Endodermal cell (in vitro differentiated cells): ENCODE results near the gene PPM1G. TPM values are rescaled to one million over a fixed set of nuclear protein-coding genes. Genes with fewer than 3 reads are reported as not detected.
A peak's percentile ranks its signal among the peaks of the same experiment; 100 is the strongest.

Experiments used
- DNase-seq: peaks from one replicate; pipeline ENCODE4 v3.0.0-alpha.2; 2017
- H3K27ac ChIP-seq: 2 replicates; pipeline ENCODE4 v1.5.1; 2013; ENCODE audit warnings: mild to moderate bottlenecking, low read depth, low read length, moderate library complexity
- H3K27me3 ChIP-seq: 2 replicates; pipeline ENCODE4 v1.6.1; 2013; ENCODE audit warnings: mild to moderate bottlenecking, low read length, moderate library complexity; ENCODE audit not compliant: insufficient read depth, control insufficient read depth, poor library complexity, severe bottlenecking
- H3K36me3 ChIP-seq: 2 replicates; pipeline ENCODE4 v1.7.0; 2013; ENCODE audit warnings: mild to moderate bottlenecking, low read length, moderate library complexity; ENCODE audit not compliant: control insufficient read depth, insufficient read depth
- H3K4me1 ChIP-seq: one replicate; pipeline ENCODE4 v1.7.0; 2013; ENCODE audit warnings: low read length; ENCODE audit not compliant: control insufficient read depth, insufficient read depth
- H3K4me3 ChIP-seq: 2 replicates; pipeline ENCODE4 v1.5.1; 2013; ENCODE audit warnings: mild to moderate bottlenecking, low read length, moderate library complexity
- H3K9ac ChIP-seq: 2 replicates; pipeline ENCODE4 v1.6.1; 2013; ENCODE audit warnings: mild to moderate bottlenecking, low read length, moderate library complexity; ENCODE audit not compliant: poor library complexity, severe bottlenecking; ENCODE audit errors: extremely low read depth
- H3K9me3 ChIP-seq: 2 replicates; pipeline ENCODE4 v1.6.1; 2013; ENCODE audit warnings: mild to moderate bottlenecking, low read length, moderate library complexity; ENCODE audit not compliant: control insufficient read depth
- H3K27ac Mint-ChIP-seq: 2 replicates; pipeline ENCODE4 v1.8.0; 2020; ENCODE audit warnings: mixed read lengths
- H3K27me3 Mint-ChIP-seq: 2 replicates; pipeline ENCODE4 v1.8.0; 2021; ENCODE audit warnings: mild to moderate bottlenecking, mixed read lengths; ENCODE audit not compliant: insufficient read depth
- H3K36me3 Mint-ChIP-seq: 2 replicates; pipeline ENCODE4 v1.8.0; 2020; ENCODE audit warnings: low read depth, mixed read lengths
- H3K4me1 Mint-ChIP-seq: 2 replicates; pipeline ENCODE4 v1.8.0; 2020; ENCODE audit warnings: mixed read lengths
- H3K4me3 Mint-ChIP-seq: 2 replicates; pipeline ENCODE4 v1.8.0; 2020; ENCODE audit warnings: mild to moderate bottlenecking, moderate library complexity, mixed read lengths
- H3K9me3 Mint-ChIP-seq: 2 replicates; pipeline ENCODE4 v1.8.0; 2020; ENCODE audit warnings: mild to moderate bottlenecking, mixed read lengths
- CTCF ChIP-seq: fragments of 200-600 bp; sonication (generic); conservative IDR thresholded peaks from 2 replicates; pipeline ENCODE4 v1.5.0; 2021; ENCODE audit warnings: antibody characterized with exemption, mild to moderate bottlenecking
- WGBS, 2 experiments: methylation state at CpG; one replicate each; pipeline versions ENCODE4 v1.1.5 to v1.1.7; 2013; ENCODE audit warnings: missing lambda C conversion rate in 2 of 2, mixed read lengths in 1 of 2; ENCODE audit not compliant: insufficient coverage in 1 of 2, insufficient read length in 1 of 2; 5-methylcytosine and 5-hydroxymethylcytosine counted together
- total RNA-seq, 2 donors: library from RNA; stranded (reverse); fragmentation: NEBNext Ultra II Directional in 1 of 2; extraction: Animal tissue kit (Norgen Biotek cat#: 25700) in 1 of 2; gene quantifications; 2 replicates in 1 of 2; 3 replicates in 1 of 2; pipeline ENCODE4 v1.2.1, GENCODE V29; 2021

Gene PPM1G
- total RNA-seq, 2 donors from 2014 or later = 124 to 125 TPM

GRCh38 chr2:27445155-27445554 is 35.8 kb upstream of the PPM1G start:
- no peak overlapping the region for H3K9ac ChIP-seq
- H3K4me1 Mint-ChIP-seq = peaks cover 12% of the 10 kb centered on the region
- H3K36me3 Mint-ChIP-seq = peaks cover 69% of the 10 kb centered on the region
- no peak for DNase-seq
- H3K9me3 Mint-ChIP-seq = no peaks in the 10 kb centered on the region
- WGBS, 2 experiments = 93 to 95% methylated on average over 2 to 8 of the region's 8 CpGs
- H3K27me3 ChIP-seq = no peaks in the 10 kb centered on the region
- H3K9me3 ChIP-seq = no peaks in the 10 kb centered on the region
- H3K27ac Mint-ChIP-seq = no peak overlapping the region
- no peak for TF ChIP-seq CTCF
- H3K36me3 ChIP-seq = peaks cover 30% of the 10 kb centered on the region
- H3K4me3 Mint-ChIP-seq = no peak overlapping the region
- H3K4me1 ChIP-seq = peaks cover 3% of the 10 kb centered on the region
- no peak overlapping the region for H3K4me3 ChIP-seq
- H3K27me3 Mint-ChIP-seq = no peaks in the 10 kb centered on the region
- H3K27ac ChIP-seq = no peak overlapping the region

- H3K4me3 ChIP-seq = peak overlapping the region; percentile 67
- DNase-seq = peak; percentile 56
- no peak for TF ChIP-seq CTCF
- H3K27ac Mint-ChIP-seq = peak overlapping the region; percentile 0
- H3K4me3 Mint-ChIP-seq = peak overlapping the region; percentile 55
- H3K36me3 Mint-ChIP-seq = peaks cover 67% of the 10 kb centered on the region
- peaks cover 3% of the 10 kb centered on the region for H3K4me1 ChIP-seq
- H3K27ac ChIP-seq = peak overlapping the region; percentile 22
- H3K9me3 Mint-ChIP-seq = no peaks in the 10 kb centered on the region
- H3K36me3 ChIP-seq = peaks cover 45% of the 10 kb centered on the region
- H3K27me3 Mint-ChIP-seq = no peaks in the 10 kb centered on the region
- H3K9me3 ChIP-seq = no peaks in the 10 kb centered on the region
- H3K27me3 ChIP-seq = no peaks in the 10 kb centered on the region
- H3K9ac ChIP-seq = peak overlapping the region; percentile 34
- 86 to 88% methylated on average over 6 of the region's 6 CpGs for WGBS, 2 experiments
- H3K4me1 Mint-ChIP-seq = peaks cover 12% of the 10 kb centered on the region
Measured at GRCh38 chr2:27442920-27443282, 33.5 kb upstream of the PPM1G start.

- peaks cover 48% of the 10 kb centered on the region for H3K36me3 ChIP-seq
- peak within 1 kb of the TSS; percentile 55 for H3K4me3 Mint-ChIP-seq
- 14 to 32% methylated on average over 34 to 80 of the region's 80 CpGs for WGBS, 2 experiments
- H3K36me3 Mint-ChIP-seq = peaks cover 65% of the 10 kb centered on the region
- no peaks in the 10 kb centered on the region for H3K9me3 ChIP-seq
- H3K4me3 ChIP-seq = peak within 1 kb of the TSS; percentile 67
- H3K27ac Mint-ChIP-seq = peak within 1 kb of the TSS; percentile 0
- peak within 1 kb of the TSS; percentile 22 for H3K27ac ChIP-seq
- no peaks in the 10 kb centered on the region for H3K27me3 ChIP-seq
- H3K9ac ChIP-seq = peak within 1 kb of the TSS; percentile 34
- H3K4me1 ChIP-seq = peaks cover 3% of the 10 kb centered on the region
- no peaks in the 10 kb centered on the region for H3K27me3 Mint-ChIP-seq
- DNase-seq = peak; percentile 94
- H3K9me3 Mint-ChIP-seq = no peaks in the 10 kb centered on the region
- H3K4me1 Mint-ChIP-seq = peaks cover 12% of the 10 kb centered on the region
- TF ChIP-seq CTCF = peak; percentile 81
Measured at GRCh38 chr2:27441958-27442919, 32.8 kb upstream of the PPM1G start, which contains the start of gene KRTCAP3. KRTCAP3 (plus strand) TSS chr2:27442381; CDS start chr2:27442413, 32 bp downstream.
